Mesenchymal stem cell (in vitro differentiated cells and primary cell): ENCODE data around the gene NUAK1.
A peak's percentile ranks its signal among the peaks of the same experiment; 100 is the strongest.

Experiments used
- DNase-seq: peaks from one replicate; pipeline ENCODE4 v3.0.0-alpha.2; 2013
- H2AFZ ChIP-seq: one replicate; pipeline ENCODE4 v1.6.1; 2013; ENCODE audit warnings: low read depth, mild to moderate bottlenecking, control low read depth, inconsistent platforms, low read length, moderate library complexity
- H2AK5ac ChIP-seq: 2 replicates; pipeline ENCODE4 v1.6.1; 2013; ENCODE audit warnings: low read length, moderate library complexity, mild to moderate bottlenecking, inconsistent platforms; ENCODE audit not compliant: severe bottlenecking
- H2BK120ac ChIP-seq: one replicate; pipeline ENCODE4 v1.6.1; 2013; ENCODE audit warnings: low read depth, mild to moderate bottlenecking, inconsistent platforms, low read length, moderate library complexity
- H2BK12ac ChIP-seq, 2 experiments: one replicate each; pipeline ENCODE4 v1.6.1; 2013; ENCODE audit warnings: inconsistent platforms in 2 of 2, low read length in 2 of 2, mild to moderate bottlenecking in 2 of 2, moderate library complexity in 2 of 2, control low read depth in 1 of 2
- H2BK15ac ChIP-seq: one replicate; pipeline ENCODE4 v1.6.1; 2013; ENCODE audit warnings: mild to moderate bottlenecking, low read depth, inconsistent platforms; ENCODE audit not compliant: poor library complexity, severe bottlenecking
- H2BK5ac ChIP-seq: 2 replicates; pipeline ENCODE4 v1.6.1; 2013; ENCODE audit warnings: low read depth, mild to moderate bottlenecking, low read length, control low read depth, inconsistent platforms; ENCODE audit not compliant: poor library complexity, severe bottlenecking
- H3K14ac ChIP-seq, 2 experiments: one replicate each; pipeline ENCODE4 v1.6.1; 2013; ENCODE audit warnings: inconsistent platforms in 2 of 2, low read length in 2 of 2, control low read depth in 1 of 2, mild to moderate bottlenecking in 1 of 2, moderate library complexity in 1 of 2
- H3K18ac ChIP-seq, 2 experiments: one replicate each; pipeline ENCODE4 v1.6.1; 2013; ENCODE audit warnings: inconsistent platforms in 2 of 2, low read length in 2 of 2, control low read depth in 1 of 2, low read depth in 1 of 2, mild to moderate bottlenecking in 1 of 2
- H3K23ac ChIP-seq, 2 experiments: one replicate each; pipeline ENCODE4 v1.6.1; 2013; ENCODE audit warnings: inconsistent platforms in 2 of 2, low read length in 2 of 2, mild to moderate bottlenecking in 2 of 2, moderate library complexity in 2 of 2, control low read depth in 1 of 2
- H3K27ac ChIP-seq: 2 replicates; pipeline ENCODE4 v1.5.1; 2013; ENCODE audit warnings: mild to moderate bottlenecking, moderate library complexity, low read length, control low read depth, inconsistent platforms; ENCODE audit not compliant: poor library complexity, severe bottlenecking
- H3K27me3 ChIP-seq, 2 experiments: 2 replicates each; pipeline versions ENCODE4 v1.6.1 to v1.7.0; 2013; ENCODE audit warnings: low read length in 2 of 2, mild to moderate bottlenecking in 2 of 2, moderate library complexity in 2 of 2, control low read depth in 1 of 2, inconsistent platforms in 1 of 2; ENCODE audit not compliant: control insufficient read depth in 1 of 2, insufficient read depth in 1 of 2
- H3K36me3 ChIP-seq, 2 experiments: 2 replicates each; pipeline versions ENCODE4 v1.6.1 to v1.7.0; 2013; ENCODE audit warnings: low read length in 2 of 2, control low read depth in 1 of 2, inconsistent platforms in 1 of 2, low read depth in 1 of 2, mild to moderate bottlenecking in 1 of 2; ENCODE audit not compliant: insufficient read depth in 2 of 2, control insufficient read depth in 1 of 2
- H3K4ac ChIP-seq, 2 experiments: one replicate each; pipeline ENCODE4 v1.6.1; 2013; ENCODE audit warnings: inconsistent platforms in 2 of 2, low read length in 2 of 2, mild to moderate bottlenecking in 2 of 2, moderate library complexity in 2 of 2, control low read depth in 1 of 2, low read depth in 1 of 2
- H3K4me1 ChIP-seq: 2 replicates; pipeline ENCODE4 v1.6.1; 2013; ENCODE audit warnings: low read depth, low read length, control low read depth; ENCODE audit not compliant: control insufficient read depth, insufficient read depth
- H3K4me2 ChIP-seq: 2 replicates; pipeline ENCODE4 v1.6.1; 2013; ENCODE audit warnings: low read length, mild to moderate bottlenecking, inconsistent platforms; ENCODE audit not compliant: poor library complexity, severe bottlenecking
- H3K4me3 ChIP-seq, 2 experiments: 2 replicates each; pipeline versions ENCODE4 v1.5.1 to v1.7.0; 2013; ENCODE audit warnings: low read length in 2 of 2, mild to moderate bottlenecking in 2 of 2, control low read depth in 1 of 2, low read depth in 1 of 2; ENCODE audit not compliant: insufficient read depth in 1 of 2
- H3K79me1 ChIP-seq: replicated peaks from 2 replicates; pipeline ENCODE4 v1.6.1; 2013; ENCODE audit warnings: mild to moderate bottlenecking, control low read depth, low read length, inconsistent platforms; ENCODE audit not compliant: poor library complexity, severe bottlenecking
- H3K9ac ChIP-seq: 2 replicates; pipeline ENCODE4 v1.7.0; 2013; ENCODE audit warnings: mild to moderate bottlenecking, low read length, moderate library complexity
- H3K9me3 ChIP-seq: 2 replicates; pipeline ENCODE4 v1.7.0; 2013; ENCODE audit warnings: mild to moderate bottlenecking, low read length; ENCODE audit not compliant: control insufficient read depth
- H4K8ac ChIP-seq: one replicate; pipeline ENCODE4 v1.6.1; 2013; ENCODE audit warnings: inconsistent platforms, mild to moderate bottlenecking, low read length, moderate library complexity
- H4K91ac ChIP-seq: one replicate; pipeline ENCODE4 v1.6.1; 2013; ENCODE audit warnings: mild to moderate bottlenecking, low read length, inconsistent platforms
- WGBS: methylation state at CpG from one replicate; pipeline ENCODE4 v1.1.7; 2013; ENCODE audit warnings: mixed read lengths; 5-methylcytosine and 5-hydroxymethylcytosine counted together

Gene NUAK1

DNA sequence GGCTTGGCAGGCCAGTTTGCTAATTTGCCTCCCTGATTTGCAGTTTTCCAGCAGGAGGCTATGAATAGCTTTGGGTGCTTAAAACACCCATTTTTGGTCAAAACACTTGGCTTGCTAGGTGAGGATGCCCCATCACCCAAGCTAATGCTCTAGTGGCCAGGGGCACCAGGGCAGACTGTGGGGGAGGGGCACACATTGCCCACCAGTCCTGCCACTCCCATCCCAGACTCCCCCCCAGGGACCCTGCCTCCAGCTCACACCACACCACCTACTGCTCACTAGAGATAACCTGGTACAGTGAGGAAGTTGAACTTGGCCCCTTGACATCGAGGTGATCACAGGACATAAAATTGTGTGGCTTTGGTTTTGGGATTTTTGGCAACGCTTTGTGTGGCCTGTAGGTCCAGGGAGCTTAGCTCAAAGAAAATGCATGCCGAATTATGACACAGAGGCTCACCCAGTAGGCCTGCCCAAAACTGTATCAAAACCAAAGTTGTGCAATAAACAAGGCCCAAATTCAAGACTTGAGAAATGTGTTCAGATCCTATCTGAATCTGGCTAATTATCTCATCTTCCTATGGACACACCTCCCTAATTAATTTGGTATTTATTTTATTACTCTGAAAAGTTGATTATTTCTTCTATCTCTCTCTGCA, 4.3 kb downstream of the NUAK1 start:
- no peak overlapping the region for H3K9ac ChIP-seq
- peak overlapping the region; percentile 58 to 90 for H3K18ac ChIP-seq
- WGBS, result 63% methylated on average over 3 of the region's 3 CpGs
- H3K23ac ChIP-seq, result peak overlapping the region in 1 of 2 experiments; percentile 32
- H3K4me1 ChIP-seq, result peaks cover 28% of the 10 kb centered on the region
- no peak overlapping the region for H2BK5ac ChIP-seq
- H3K9me3 ChIP-seq, result no peaks in the 10 kb centered on the region
- H2BK120ac ChIP-seq, result no peak overlapping the region
- peak overlapping the region; percentile 95 for H4K91ac ChIP-seq
- no peak overlapping the region for H2AFZ ChIP-seq
- no peak for DNase-seq
- H3K27ac ChIP-seq, result peak overlapping the region; percentile 3
- peak overlapping the region; percentile 70 to 95 for H2BK12ac ChIP-seq
- H3K27me3 ChIP-seq, result no peaks in the 10 kb centered on the region
- H3K4ac ChIP-seq, result peak overlapping the region; percentile 6 to 46
- no peak overlapping the region for H3K4me2 ChIP-seq
- H3K14ac ChIP-seq, result peak overlapping the region in 1 of 2 experiments; percentile 94
- peak overlapping the region; percentile 54 for H2BK15ac ChIP-seq
- peaks cover 7% of the 10 kb centered on the region for H3K79me1 ChIP-seq
- H2AK5ac ChIP-seq, result peak overlapping the region; percentile 46
- H4K8ac ChIP-seq, result peak overlapping the region; percentile 94
- H3K36me3 ChIP-seq, result peaks cover 0 to 4% of the 10 kb centered on the region in 2 experiments
- H3K4me3 ChIP-seq, result peak overlapping the region in 1 of 2 experiments; percentile 23

DNA sequence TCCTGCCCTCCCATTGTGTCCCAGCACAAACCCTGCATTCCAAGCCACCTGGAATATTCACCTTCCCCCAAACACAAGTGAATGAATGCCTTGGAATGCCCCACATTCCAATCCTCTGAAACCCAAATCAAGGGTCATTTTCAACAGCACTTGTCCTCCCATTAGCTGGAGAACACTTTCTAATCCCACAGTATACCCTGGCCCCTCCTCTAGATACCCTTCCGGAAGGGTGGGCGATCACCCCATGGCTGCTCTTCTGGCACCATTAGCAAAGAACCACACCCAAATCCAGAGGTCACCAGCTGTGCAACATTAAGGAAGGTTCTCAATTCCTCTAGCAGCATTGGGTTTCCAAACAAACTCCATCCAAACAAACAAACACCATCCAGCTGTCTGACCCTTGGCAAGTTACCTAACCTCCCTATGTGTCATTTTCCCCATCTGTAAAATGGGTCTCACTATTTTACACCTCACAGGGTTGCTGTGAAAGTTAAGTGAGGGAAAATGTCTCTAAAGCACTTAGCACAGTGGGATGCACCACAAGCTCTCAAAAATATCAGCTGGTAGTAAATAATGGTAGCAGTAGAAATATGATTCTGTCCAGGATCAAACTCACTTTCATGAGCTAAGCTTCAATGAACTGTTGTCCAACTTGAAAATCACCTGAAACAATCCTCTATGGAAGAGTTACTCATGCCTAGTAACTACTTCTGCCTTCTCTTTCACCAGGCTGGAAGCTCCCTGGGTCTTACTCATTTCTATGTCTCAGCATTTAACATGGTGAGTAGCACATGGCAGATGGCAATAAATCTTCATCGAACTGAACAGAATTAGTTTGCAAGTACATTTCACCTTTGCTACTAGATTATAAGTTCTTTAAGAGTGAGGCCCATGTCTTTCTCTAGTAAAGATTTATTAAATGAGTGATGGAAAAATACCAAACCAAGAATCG, 5.3 kb downstream of the NUAK1 start:
- WGBS, result 32% methylated on average over 4 of the region's 4 CpGs

GRCh38 chr12:106132175-106133135, 6.3 kb downstream of the NUAK1 start:
- Histone ChIP-seq H3K9ac (no peak overlapping the region), H3K36me3 (peaks cover 0 to 9% of the 10 kb centered on the region in 2 experiments), H3K4ac (peak overlapping the region in 1 of 2 experiments; percentile 29), H2BK120ac (peak overlapping the region; percentile 55), H3K79me1 (peaks cover 11% of the 10 kb centered on the region), H3K27me3 (no peaks in the 10 kb centered on the region), H3K18ac (peak overlapping the region; percentile 50 to 67), H3K4me1 (peaks cover 36% of the 10 kb centered on the region), H2AK5ac (peak overlapping the region; percentile 4), H3K4me3 (peak overlapping the region in 1 of 2 experiments; percentile 5), H2BK5ac (no peak overlapping the region), H3K23ac (no peak overlapping the region), H3K14ac (no peak overlapping the region), H4K8ac (no peak overlapping the region), H2AFZ (no peak overlapping the region), H2BK12ac (peak overlapping the region in 1 of 2 experiments; percentile 74), H2BK15ac (no peak overlapping the region), H4K91ac (peak overlapping the region; percentile 14), H3K9me3 (no peaks in the 10 kb centered on the region), H3K4me2 (no peak overlapping the region), H3K27ac (peak overlapping the region; percentile 43)
- no peak for DNase-seq
- WGBS, result 58% methylated on average over 7 of the region's 7 CpGs

More for the DNA sequence above, 5.3 kb downstream of the NUAK1 start:
- Histone ChIP-seq H3K4me2 (peak overlapping the region; percentile 21), H3K9ac (no peak overlapping the region), H3K79me1 (peaks cover 9% of the 10 kb centered on the region), H3K4me3 (no peak overlapping the region), H2AFZ (no peak overlapping the region), H4K8ac (no peak overlapping the region), H3K23ac (no peak overlapping the region), H3K4ac (no peak overlapping the region), H2BK12ac (no peak overlapping the region), H3K4me1 (peaks cover 34% of the 10 kb centered on the region), H2BK5ac (no peak overlapping the region), H3K27ac (peak overlapping the region; percentile 43), H3K9me3 (no peaks in the 10 kb centered on the region), H3K27me3 (no peaks in the 10 kb centered on the region), H3K18ac (peak overlapping the region; percentile 18 to 33), H2BK120ac (no peak overlapping the region), H3K14ac (no peak overlapping the region), H4K91ac (peak overlapping the region; percentile 25), H3K36me3 (peaks cover 0 to 9% of the 10 kb centered on the region in 2 experiments), H2BK15ac (no peak overlapping the region), H2AK5ac (peak overlapping the region; percentile 95)
- DNase-seq, result peak; percentile 47
